Suprapubic skin (tissue), 4 donors: ENCODE measurements around the gene MUC5AC.

ENCODE experiments used
- EP300 ChIP-seq: sonication (generic); formaldehyde crosslinking; IDR thresholded peaks from one replicate; pipeline ENCODE4 v1.6.1; 2017; ENCODE audit warnings: antibody characterized with exemption
- POLR2A ChIP-seq, 2 donors: fragments of 450-650 bp; IDR thresholded peaks; one replicate each; pipeline ENCODE4 v1.6.1; 2017; ENCODE audit warnings: antibody characterized with exemption in 2 of 2, mild to moderate bottlenecking in 2 of 2, moderate library complexity in 2 of 2
- POLR2AphosphoS5 ChIP-seq, 3 donors: sonication (generic); formaldehyde crosslinking; IDR thresholded peaks; one replicate each; pipeline ENCODE4 v1.6.1; 2017; ENCODE audit warnings: antibody characterized with exemption in 3 of 3
- TF ChIP-seq, protein P1 (sequence below), 2 donors: fragments of 200-600 bp in 1 of 2; fragments of 450-650 bp in 1 of 2; sonication (generic) in 1 of 2; IDR thresholded peaks; one replicate each; pipeline ENCODE4 v1.5.1; 2016 to 2019; ENCODE audit warnings: antibody characterized with exemption in 2 of 2, mild to moderate bottlenecking in 1 of 2, moderate library complexity in 1 of 2

- no peak for TF ChIP-seq POLR2AphosphoS5 (IDR thresholded peaks at IDR 0.05)
- TF ChIP-seq, protein P1, sequence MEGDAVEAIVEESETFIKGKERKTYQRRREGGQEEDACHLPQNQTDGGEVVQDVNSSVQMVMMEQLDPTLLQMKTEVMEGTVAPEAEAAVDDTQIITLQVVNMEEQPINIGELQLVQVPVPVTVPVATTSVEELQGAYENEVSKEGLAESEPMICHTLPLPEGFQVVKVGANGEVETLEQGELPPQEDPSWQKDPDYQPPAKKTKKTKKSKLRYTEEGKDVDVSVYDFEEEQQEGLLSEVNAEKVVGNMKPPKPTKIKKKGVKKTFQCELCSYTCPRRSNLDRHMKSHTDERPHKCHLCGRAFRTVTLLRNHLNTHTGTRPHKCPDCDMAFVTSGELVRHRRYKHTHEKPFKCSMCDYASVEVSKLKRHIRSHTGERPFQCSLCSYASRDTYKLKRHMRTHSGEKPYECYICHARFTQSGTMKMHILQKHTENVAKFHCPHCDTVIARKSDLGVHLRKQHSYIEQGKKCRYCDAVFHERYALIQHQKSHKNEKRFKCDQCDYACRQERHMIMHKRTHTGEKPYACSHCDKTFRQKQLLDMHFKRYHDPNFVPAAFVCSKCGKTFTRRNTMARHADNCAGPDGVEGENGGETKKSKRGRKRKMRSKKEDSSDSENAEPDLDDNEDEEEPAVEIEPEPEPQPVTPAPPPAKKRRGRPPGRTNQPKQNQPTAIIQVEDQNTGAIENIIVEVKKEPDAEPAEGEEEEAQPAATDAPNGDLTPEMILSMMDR (IDR thresholded peaks at IDR 0.05) = no peak
- TF ChIP-seq POLR2A (IDR thresholded peaks at IDR 0.05) = no peak
- TF ChIP-seq EP300 = no peak
Observed at GRCh38 chr11:1228101-1228821, 70.5 kb downstream of the MUC5AC start.
